Fibroblast of lung (primary cell): ENCODE measurements around the gene CDC42SE2.

Experiments
- CTCF ChIP-seq, 2 donors: IDR thresholded peaks in 1 of 2; conservative IDR thresholded peaks in 1 of 2; 1 replicate in 1 of 2; 2 replicates in 1 of 2; pipeline ENCODE4 v1.5.1; 2011 to 2012; ENCODE audit warnings: low read length in 2 of 2, control low read depth in 1 of 2, inconsistent platforms in 1 of 2, low read depth in 1 of 2, mild to moderate bottlenecking in 1 of 2
- EZH2 ChIP-seq: IDR thresholded peaks from 2 replicates; pipeline ENCODE4 v1.5.1; 2012; ENCODE audit warnings: low read length, control low read depth, mild to moderate bottlenecking; ENCODE audit errors: missing control alignments

- TF ChIP-seq CTCF (conservative IDR thresholded peaks at IDR 0.05 in 1 of 2, IDR thresholded peaks at IDR 0.05 in 1 of 2; ENCODE audit: low read depth in 1 of 2, low read length in 2 of 2) (no peak), EZH2 (no peak)
These were observed 130.3 kb downstream of the CDC42SE2 start for GRCh38 chr5:131394128-131394527.
